Measurements from ENCODE around the gene ERCC6L2. TPM values are rescaled to one million over a fixed set of nuclear protein-coding genes. Genes with fewer than 3 reads are reported as not detected.

The ERCC6L2 gene
- total RNA-seq, 1 experiment from 2014 or later: 43.0 TPM

DNA sequence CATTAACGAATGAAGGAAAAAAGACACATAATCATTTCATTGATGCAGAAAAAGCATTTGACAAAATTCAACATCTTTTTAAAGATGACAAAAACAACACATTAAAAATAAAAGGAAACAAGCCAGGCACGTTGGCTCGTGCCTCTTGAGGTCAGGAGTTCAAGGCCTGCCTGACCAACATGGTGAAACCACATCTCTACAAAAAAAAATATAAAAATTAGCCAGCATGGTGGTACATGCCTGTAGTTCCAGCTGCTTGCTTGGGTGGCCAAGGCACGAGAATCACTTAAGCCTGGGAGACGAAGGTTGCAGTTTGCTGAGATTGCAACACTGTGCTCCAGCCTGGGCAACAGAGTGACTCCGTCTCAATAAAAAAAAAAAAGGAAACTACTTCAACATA lies 77.0 kb downstream of the ERCC6L2 start (continued):
- no peak for TF ChIP-seq HMGA2 (CRISPR knock-in tag; IDR thresholded peaks at IDR 0.05)

DNA sequence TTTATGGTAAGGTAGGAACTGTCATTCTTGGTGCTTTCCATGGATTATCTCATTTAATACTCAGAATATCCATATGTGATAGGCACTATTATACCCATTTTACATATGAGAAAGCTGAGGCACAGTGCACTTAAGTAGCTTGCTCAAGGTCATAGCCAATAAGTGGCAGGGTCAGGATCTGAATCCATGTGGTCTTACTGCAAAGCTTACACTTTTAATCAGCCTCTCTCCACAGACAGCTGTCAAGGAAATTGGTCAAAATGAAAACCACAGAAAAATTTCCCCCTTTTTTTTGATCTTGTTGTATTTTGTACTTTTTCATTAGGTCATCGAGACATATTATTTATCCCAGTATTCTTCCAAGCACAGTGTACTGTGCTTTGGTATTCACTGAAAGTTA lies 78.5 kb downstream of the ERCC6L2 start:
- Mint-ChIP-seq H3K9me3 (peaks cover 13% of the 10 kb centered on the region), H3K27ac (no peak overlapping the region), H3K4me1 (no peaks in the 10 kb centered on the region), H3K27me3 (ENCODE audit: low read depth) (no peaks in the 10 kb centered on the region), H3K36me3 (peaks cover 71% of the 10 kb centered on the region), H3K4me3 (no peak overlapping the region)
- POLR2A ChIA-PET: no interaction called here
- no peak for DNase-seq (ENCODE audit: low spot score)
- no peak for ATAC-seq
- CTCF ChIA-PET: interaction anchor here (0.5 kb wide), 1 partner anchor 654 kb away, joined by 4 read pairs; no protein-coding TSS in a partner anchor
- TF ChIP-seq ZNF425 (CRISPR knock-in tag; conservative IDR thresholded peaks at IDR 0.05) (no peak), IRF1 (CRISPR knock-in tag; IDR thresholded peaks at IDR 0.05) (no peak), SMAD3 (CRISPR knock-in tag; IDR thresholded peaks at IDR 0.05; ENCODE audit: borderline replicate concordance) (no peak), AR (CRISPR knock-in tag; IDR thresholded peaks at IDR 0.05) (no peak), NR3C1 (CRISPR knock-in tag; conservative IDR thresholded peaks at IDR 0.05; ENCODE audit: low read depth) (no peak)

- peaks cover 70% of the 10 kb centered on the region for H3K36me3 Mint-ChIP-seq
- ChIA-PET POLR2A (no interaction called here), CTCF (no interaction called here)
- H3K4me1 Mint-ChIP-seq: no peaks in the 10 kb centered on the region
- H3K27me3 Mint-ChIP-seq (ENCODE audit: low read depth): no peaks in the 10 kb centered on the region
- H3K27ac Mint-ChIP-seq: no peak overlapping the region
- DNase-seq (ENCODE audit: low spot score): no peak
- peaks cover 13% of the 10 kb centered on the region for H3K9me3 Mint-ChIP-seq
- no peak overlapping the region for H3K4me3 Mint-ChIP-seq
- no peak for ATAC-seq
- TF ChIP-seq GTF2I (CRISPR knock-in tag; conservative IDR thresholded peaks at IDR 0.05): no peak
- no peak for TF ChIP-seq HMGXB4 (CRISPR knock-in tag; IDR thresholded peaks at IDR 0.05)
- no peak for TF ChIP-seq GRHL2 (CRISPR knock-in tag; IDR thresholded peaks at IDR 0.05; ENCODE audit: insufficient replicate concordance, severe bottlenecking)
- TF ChIP-seq TCF7 (CRISPR knock-in tag; IDR thresholded peaks at IDR 0.05; ENCODE audit: low read depth): no peak
- TF ChIP-seq, protein P1, sequence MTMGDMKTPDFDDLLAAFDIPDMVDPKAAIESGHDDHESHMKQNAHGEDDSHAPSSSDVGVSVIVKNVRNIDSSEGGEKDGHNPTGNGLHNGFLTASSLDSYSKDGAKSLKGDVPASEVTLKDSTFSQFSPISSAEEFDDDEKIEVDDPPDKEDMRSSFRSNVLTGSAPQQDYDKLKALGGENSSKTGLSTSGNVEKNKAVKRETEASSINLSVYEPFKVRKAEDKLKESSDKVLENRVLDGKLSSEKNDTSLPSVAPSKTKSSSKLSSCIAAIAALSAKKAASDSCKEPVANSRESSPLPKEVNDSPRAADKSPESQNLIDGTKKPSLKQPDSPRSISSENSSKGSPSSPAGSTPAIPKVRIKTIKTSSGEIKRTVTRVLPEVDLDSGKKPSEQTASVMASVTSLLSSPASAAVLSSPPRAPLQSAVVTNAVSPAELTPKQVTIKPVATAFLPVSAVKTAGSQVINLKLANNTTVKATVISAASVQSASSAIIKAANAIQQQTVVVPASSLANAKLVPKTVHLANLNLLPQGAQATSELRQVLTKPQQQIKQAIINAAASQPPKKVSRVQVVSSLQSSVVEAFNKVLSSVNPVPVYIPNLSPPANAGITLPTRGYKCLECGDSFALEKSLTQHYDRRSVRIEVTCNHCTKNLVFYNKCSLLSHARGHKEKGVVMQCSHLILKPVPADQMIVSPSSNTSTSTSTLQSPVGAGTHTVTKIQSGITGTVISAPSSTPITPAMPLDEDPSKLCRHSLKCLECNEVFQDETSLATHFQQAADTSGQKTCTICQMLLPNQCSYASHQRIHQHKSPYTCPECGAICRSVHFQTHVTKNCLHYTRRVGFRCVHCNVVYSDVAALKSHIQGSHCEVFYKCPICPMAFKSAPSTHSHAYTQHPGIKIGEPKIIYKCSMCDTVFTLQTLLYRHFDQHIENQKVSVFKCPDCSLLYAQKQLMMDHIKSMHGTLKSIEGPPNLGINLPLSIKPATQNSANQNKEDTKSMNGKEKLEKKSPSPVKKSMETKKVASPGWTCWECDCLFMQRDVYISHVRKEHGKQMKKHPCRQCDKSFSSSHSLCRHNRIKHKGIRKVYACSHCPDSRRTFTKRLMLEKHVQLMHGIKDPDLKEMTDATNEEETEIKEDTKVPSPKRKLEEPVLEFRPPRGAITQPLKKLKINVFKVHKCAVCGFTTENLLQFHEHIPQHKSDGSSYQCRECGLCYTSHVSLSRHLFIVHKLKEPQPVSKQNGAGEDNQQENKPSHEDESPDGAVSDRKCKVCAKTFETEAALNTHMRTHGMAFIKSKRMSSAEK (CRISPR knock-in tag; IDR thresholded peaks at IDR 0.05; ENCODE audit: borderline replicate concordance): no peak
- no peak for TF ChIP-seq ZBTB21 (CRISPR knock-in tag; IDR thresholded peaks at IDR 0.05; ENCODE audit: borderline replicate concordance)
- TF ChIP-seq ZNF317 (CRISPR knock-in tag; IDR thresholded peaks at IDR 0.05; ENCODE audit: borderline replicate concordance, low read depth): no peak
Observed at GRCh38 chr9:95954940-95955339, 79.4 kb downstream of the ERCC6L2 start.

Measured in WTC11 (cell line).